IMR-90 (cell line): ENCODE data around the gene TNNC1. TPM values are rescaled to one million over a fixed set of nuclear protein-coding genes. Genes with fewer than 3 reads are reported as not detected.

ENCODE experiments used
- ATAC-seq: fragments of 200-7000 bp; cut with Tn5 transposase; 2 replicates; pipeline ENCODE4 v1.9.1; 2020; ENCODE audit warnings: low read depth, mild to moderate bottlenecking, moderate library complexity
- BruUV-seq: library from RNA; stranded (reverse); fragments of 400-500 nt; replicated peaks from 2 replicates; lab custom pipeline; 2021; lab: Mats Ljungman, UMichigan
- CTCF ChIA-PET: fragments of 300-600 bp; formaldehyde crosslinking; extraction: SDS; loops from one replicate; lab custom pipeline; 2021; ENCODE audit warnings: antibody characterized with exemption; lab: Yijun Ruan, JAX
- POLR2A ChIA-PET: fragments of 300-600 bp; sonication (Branson Sonifier 250); formaldehyde crosslinking; loops from one replicate; lab custom pipeline; 2022; ENCODE audit warnings: antibody characterized with exemption; ENCODE audit not compliant: unreplicated experiment; lab: Charles Lee
- DNase-seq: peaks from one replicate; pipeline ENCODE4 v3.0.0; 2013
- H2AFZ ChIP-seq: replicated peaks from 2 replicates; pipeline ENCODE3; 2013; ENCODE audit warnings: low read length, mild to moderate bottlenecking; ENCODE audit not compliant: poor library complexity
- H2AK5ac ChIP-seq: 2 replicates; pipeline ENCODE4 v1.6.1; 2013; ENCODE audit warnings: low read depth, low read length, inconsistent platforms
- H2AK9ac ChIP-seq: replicated peaks from 2 replicates; pipeline ENCODE3; 2013; ENCODE audit warnings: mild to moderate bottlenecking, low read depth, low read length, moderate library complexity; ENCODE audit not compliant: poor library complexity
- H2BK120ac ChIP-seq: 2 replicates; pipeline ENCODE4 v1.6.1; 2013; ENCODE audit warnings: low read depth, low read length, inconsistent platforms
- H2BK15ac ChIP-seq: 3 replicates; pipeline ENCODE4 v1.6.1; 2013; ENCODE audit warnings: low read depth, low read length, inconsistent platforms
- H2BK20ac ChIP-seq: 2 replicates; pipeline ENCODE4 v1.6.1; 2013; ENCODE audit warnings: low read depth, mild to moderate bottlenecking, inconsistent platforms, low read length, moderate library complexity
- H2BK5ac ChIP-seq: 2 replicates; pipeline ENCODE4 v1.6.1; 2013; ENCODE audit warnings: mild to moderate bottlenecking, low read depth, low read length, inconsistent platforms; ENCODE audit not compliant: poor library complexity, severe bottlenecking
- H3K14ac ChIP-seq: replicated peaks from 2 replicates; pipeline ENCODE4 v1.6.1; 2013; ENCODE audit warnings: low read depth, low read length, inconsistent platforms
- H3K18ac ChIP-seq: 2 replicates; pipeline ENCODE4 v1.6.1; 2013; ENCODE audit warnings: low read depth, low read length, control low read depth
- H3K23ac ChIP-seq: 2 replicates; pipeline ENCODE4 v1.6.1; 2013; ENCODE audit warnings: low read depth, low read length, inconsistent platforms
- H3K27ac ChIP-seq: 2 replicates; pipeline ENCODE4 v1.5.1; 2013; ENCODE audit warnings: mild to moderate bottlenecking, control low read depth, low read length; ENCODE audit not compliant: insufficient read depth
- H3K27me3 ChIP-seq: 2 replicates; pipeline ENCODE4 v1.6.1; 2013; ENCODE audit warnings: low read length; ENCODE audit not compliant: control insufficient read depth, insufficient read depth
- H3K36me3 ChIP-seq: 2 replicates; pipeline ENCODE4 v1.6.1; 2013; ENCODE audit warnings: low read length, mixed read lengths; ENCODE audit not compliant: control insufficient read depth, insufficient read depth
- H3K4ac ChIP-seq: 2 replicates; pipeline ENCODE4 v1.6.1; 2013; ENCODE audit warnings: low read depth, low read length, inconsistent platforms
- H3K4me1 ChIP-seq: 2 replicates; pipeline ENCODE4 v1.6.1; 2013; ENCODE audit warnings: low read length, mixed read lengths; ENCODE audit not compliant: control insufficient read depth, insufficient read depth
- H3K4me2 ChIP-seq: 2 replicates; pipeline ENCODE4 v1.6.1; 2013; ENCODE audit warnings: low read depth, mild to moderate bottlenecking, control low read depth, low read length, moderate library complexity
- H3K4me3 ChIP-seq: 2 replicates; pipeline ENCODE4 v1.5.1; 2013; ENCODE audit warnings: low read depth, mild to moderate bottlenecking, control low read depth, low read length, moderate library complexity; ENCODE audit not compliant: insufficient read depth
- H3K56ac ChIP-seq: 2 replicates; pipeline ENCODE4 v1.6.1; 2013; ENCODE audit warnings: low read length, inconsistent platforms; ENCODE audit not compliant: insufficient read depth; ENCODE audit errors: extremely low read depth
- H3K79me1 ChIP-seq, 2 experiments: 2 replicates each; pipeline ENCODE4 v1.6.1; 2013; ENCODE audit warnings: low read length in 2 of 2, inconsistent platforms in 1 of 2, low read depth in 1 of 2
- H3K9ac ChIP-seq: 2 replicates; pipeline ENCODE4 v1.6.1; 2013; ENCODE audit warnings: low read depth, low read length, control low read depth
- H3K9me1 ChIP-seq: 2 replicates; pipeline ENCODE4 v1.6.1; 2013; ENCODE audit warnings: low read length, inconsistent platforms; ENCODE audit not compliant: insufficient read depth
- H3K9me3 ChIP-seq: 2 replicates; pipeline ENCODE4 v1.6.1; 2013; ENCODE audit warnings: low read length; ENCODE audit not compliant: control insufficient read depth, insufficient read depth
- H4K20me1 ChIP-seq: 2 replicates; pipeline ENCODE4 v1.6.1; 2013; ENCODE audit warnings: low read length, inconsistent platforms; ENCODE audit not compliant: insufficient read depth
- H4K5ac ChIP-seq: 2 replicates; pipeline ENCODE4 v1.6.1; 2013; ENCODE audit warnings: mild to moderate bottlenecking, low read depth, low read length, control low read depth
- H4K8ac ChIP-seq, 2 experiments: 2 replicates each; pipeline ENCODE4 v1.6.1; 2013; ENCODE audit warnings: low read depth in 2 of 2, low read length in 2 of 2, control low read depth in 1 of 2, inconsistent platforms in 1 of 2
- H4K91ac ChIP-seq: 2 replicates; pipeline ENCODE4 v1.6.1; 2013; ENCODE audit warnings: low read depth, low read length, inconsistent platforms; ENCODE audit not compliant: insufficient read depth
- BHLHE40 ChIP-seq: fragments of 150-350 bp; IDR thresholded peaks from 2 replicates; pipeline ENCODE4 v1.6.1; 2016; ENCODE audit warnings: mild to moderate bottlenecking, low read depth, low read length
- CEBPB ChIP-seq: IDR thresholded peaks from 2 replicates; pipeline ENCODE4 v1.6.1; 2012; ENCODE audit warnings: low read depth, low read length, improper control_type of control experiment
- CTCF ChIP-seq: conservative IDR thresholded peaks from 2 replicates; pipeline ENCODE4 v1.5.1; 2012; ENCODE audit warnings: mild to moderate bottlenecking, low read depth, low read length, improper control_type of control experiment
- FOS ChIP-seq: fragments of 150-350 bp; IDR thresholded peaks from 2 replicates; pipeline ENCODE4 v1.6.1; 2016; ENCODE audit warnings: low read depth, low read length
- MAFK ChIP-seq: IDR thresholded peaks from 2 replicates; pipeline ENCODE4 v1.6.1; 2012; ENCODE audit warnings: low read depth, low read length, improper control_type of control experiment
- NFE2L2 ChIP-seq: fragments of 150-350 bp; IDR thresholded peaks from 2 replicates; pipeline ENCODE4 v1.6.1; 2016; ENCODE audit warnings: low read depth, mild to moderate bottlenecking, low read length
- RAD21 ChIP-seq: IDR thresholded peaks from 2 replicates; pipeline ENCODE4 v1.6.1; 2012; ENCODE audit warnings: low read length, improper control_type of control experiment
- RCOR1 ChIP-seq: IDR thresholded peaks from 2 replicates; pipeline ENCODE4 v1.6.1; 2012; ENCODE audit warnings: mild to moderate bottlenecking, low read length, improper control_type of control experiment; ENCODE audit not compliant: insufficient replicate concordance
- WGBS, 2 experiments: methylation state at CpG; one replicate each; pipeline versions ENCODE4 v1.1.5 to v1.1.7; 2013; ENCODE audit warnings: missing lambda C conversion rate in 2 of 2; ENCODE audit not compliant: insufficient read length in 1 of 2; ENCODE audit errors: extremely low coverage in 2 of 2; 5-methylcytosine and 5-hydroxymethylcytosine counted together
- dilution Hi-C: fragments of 300-500 bp; cut with HindIII; formaldehyde crosslinking; loops from one replicate; pipeline ENCODE4 v1.14.3; 2018; ENCODE audit warnings: low sequenced_read_pairs; ENCODE audit not compliant: unreplicated experiment
- in situ Hi-C: fragments of 300-500 bp; cut with MboI; formaldehyde crosslinking; loops from 3 replicates; pipeline ENCODE4 v1.14.3; 2019; ENCODE audit warnings: low sequenced_read_pairs, inconsistent platforms, mixed read lengths
- intact Hi-C: fragments of 100-400 bp; cut with micrococcal nuclease; formaldehyde crosslinking; loops from 2 replicates; pipeline ENCODE4 v1.10.0; 2022
- polyA plus RNA-seq, 3 experiments: library from polyadenylated mRNA; depleted of rRNA; stranded (reverse); fragments of >200 nt; gene quantifications; 2 replicates each; pipeline ENCODE4 v1.2.3, GENCODE V29; 2012; ENCODE audit warnings: low replicate concordance in 1 of 3
- total RNA-seq: library from RNA; depleted of rRNA; stranded (reverse); fragments of >200 nt; gene quantifications from 2 replicates; pipeline ENCODE4 v1.2.3, GENCODE V29; 2012
- TF ChIP-seq, protein P1 (sequence below): fragments of 150-350 bp; IDR thresholded peaks from 2 replicates; pipeline ENCODE4 v1.6.1; 2017; ENCODE audit warnings: mild to moderate bottlenecking, antibody characterized with exemption, low read length, low read depth
- TF ChIP-seq, protein P2 (sequence below): fragments of 150-350 bp; IDR thresholded peaks from 2 replicates; pipeline ENCODE4 v1.6.1; 2016; ENCODE audit warnings: low read depth, mild to moderate bottlenecking, low read length, moderate library complexity, borderline replicate concordance

TNNC1 gene
- total and polyA plus RNA-seq, 2 of the 4 experiments (the other 2 are of a cell fraction), result 1.3 to 4.6 TPM

DNA sequence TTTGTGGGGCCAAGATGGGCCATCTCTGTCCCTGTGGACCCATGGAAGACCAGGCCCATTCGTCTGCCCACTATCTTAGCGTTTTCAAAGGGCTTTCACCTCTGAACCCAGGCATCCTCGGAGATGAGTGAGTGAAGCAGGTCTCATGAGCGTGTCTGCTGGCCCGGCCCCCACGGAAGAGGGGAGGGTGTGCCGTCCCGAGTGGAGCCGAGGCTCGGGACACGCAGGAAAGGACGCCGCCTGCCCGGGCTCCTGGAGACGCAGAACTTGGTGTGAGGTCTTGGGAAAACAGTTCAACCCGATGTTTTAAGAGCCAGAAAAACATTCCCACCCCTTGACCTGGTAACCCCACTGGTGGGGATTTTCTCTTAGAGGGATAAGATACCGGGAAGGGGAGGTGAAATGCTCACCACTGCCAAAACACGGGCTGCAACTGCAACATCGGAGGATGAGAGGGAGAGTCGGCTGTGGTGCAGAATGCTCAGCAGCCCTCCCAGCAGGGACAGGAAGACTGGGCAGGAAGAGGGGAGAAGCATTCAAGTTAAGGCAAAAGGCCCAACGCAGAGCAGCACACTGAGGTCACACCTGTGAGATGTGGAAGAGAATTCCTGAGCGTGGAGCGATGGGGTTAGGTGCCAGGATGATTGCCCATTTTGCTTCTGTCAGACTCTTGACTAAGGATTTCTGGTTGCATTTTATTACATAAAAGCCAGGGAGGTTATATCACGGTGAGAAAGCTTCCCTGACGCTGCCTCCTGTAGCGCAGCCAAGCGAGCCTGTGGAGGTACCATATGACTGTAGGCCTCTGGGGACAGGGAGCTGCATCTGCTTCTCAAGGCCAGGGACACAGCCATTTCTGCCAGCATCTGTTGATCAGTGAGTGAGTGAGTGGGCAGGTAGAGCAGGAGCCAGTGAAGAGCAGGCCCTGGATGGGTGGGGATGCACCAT lies 27.2 kb upstream of the TNNC1 start (continued):
- TF ChIP-seq MAFK (no peak), RAD21 (no peak)

- CTCF ChIA-PET, result interaction anchor here (1.1 kb wide), 1 partner anchor 9 kb away, joined by 3 read pairs; no protein-coding TSS in a partner anchor
- dilution Hi-C loops, result no loop called here
- TF ChIP-seq CTCF (no peak), FOS (no peak), BHLHE40 (no peak), NFE2L2 (no peak), MAFK (no peak), RAD21 (no peak), RCOR1 (no peak), CEBPB (no peak)
- TF ChIP-seq, protein P1, sequence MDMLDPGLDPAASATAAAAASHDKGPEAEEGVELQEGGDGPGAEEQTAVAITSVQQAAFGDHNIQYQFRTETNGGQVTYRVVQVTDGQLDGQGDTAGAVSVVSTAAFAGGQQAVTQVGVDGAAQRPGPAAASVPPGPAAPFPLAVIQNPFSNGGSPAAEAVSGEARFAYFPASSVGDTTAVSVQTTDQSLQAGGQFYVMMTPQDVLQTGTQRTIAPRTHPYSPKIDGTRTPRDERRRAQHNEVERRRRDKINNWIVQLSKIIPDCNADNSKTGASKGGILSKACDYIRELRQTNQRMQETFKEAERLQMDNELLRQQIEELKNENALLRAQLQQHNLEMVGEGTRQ, result no peak
- TF ChIP-seq, protein P2, sequence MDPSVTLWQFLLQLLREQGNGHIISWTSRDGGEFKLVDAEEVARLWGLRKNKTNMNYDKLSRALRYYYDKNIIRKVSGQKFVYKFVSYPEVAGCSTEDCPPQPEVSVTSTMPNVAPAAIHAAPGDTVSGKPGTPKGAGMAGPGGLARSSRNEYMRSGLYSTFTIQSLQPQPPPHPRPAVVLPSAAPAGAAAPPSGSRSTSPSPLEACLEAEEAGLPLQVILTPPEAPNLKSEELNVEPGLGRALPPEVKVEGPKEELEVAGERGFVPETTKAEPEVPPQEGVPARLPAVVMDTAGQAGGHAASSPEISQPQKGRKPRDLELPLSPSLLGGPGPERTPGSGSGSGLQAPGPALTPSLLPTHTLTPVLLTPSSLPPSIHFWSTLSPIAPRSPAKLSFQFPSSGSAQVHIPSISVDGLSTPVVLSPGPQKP, result no peak
These were observed 26.2 kb upstream of the TNNC1 start for GRCh38 chr3:52479877-52480575.

More at GRCh38 chr3:52479877-52480575, 26.2 kb upstream of the TNNC1 start:
- Histone ChIP-seq H4K20me1 (peaks cover 34% of the 10 kb centered on the region), H3K4me2 (no peak overlapping the region), H3K27ac (no peak overlapping the region), H3K36me3 (peaks cover 77% of the 10 kb centered on the region), H3K9ac (no peak overlapping the region), H3K27me3 (no peaks in the 10 kb centered on the region), H3K18ac (no peak overlapping the region), H2AK5ac (no peak overlapping the region), H2BK15ac (no peak overlapping the region), H3K56ac (no peak overlapping the region), H3K23ac (no peak overlapping the region), H3K4ac (no peak overlapping the region), H3K4me1 (peaks cover 13% of the 10 kb centered on the region; the same call in 1 of the 2 replicates), H2BK20ac (no peak overlapping the region), H3K79me1 (peaks cover 9 to 40% of the 10 kb centered on the region in 2 experiments; a peak in 3 of 4 replicates), H2BK120ac (no peak overlapping the region), H4K91ac (no peak overlapping the region), H4K8ac (no peak overlapping the region), H3K14ac (no peak overlapping the region), H4K5ac (no peak overlapping the region), H2AFZ (no peak overlapping the region), H2BK5ac (no peak overlapping the region), H3K9me1 (peaks cover 20% of the 10 kb centered on the region; the same call in 1 of the 2 replicates), H3K9me3 (no peaks in the 10 kb centered on the region), H3K4me3 (no peak overlapping the region), H2AK9ac (no peak overlapping the region)
- in situ Hi-C loops (no loop called here), intact Hi-C loops (no loop called here)
- ATAC-seq (no peak), DNase-seq (no peak)
- BruUV-seq, result no TSS peak
- WGBS, 2 experiments, result 77% methylated on average over 4 of the region's 16 CpGs; no CpG with 5 or more reads in 1 of the 2 experiments
- POLR2A ChIA-PET, result no interaction called here
